ENCODE measurements around the gene RAD51B.

DNA sequence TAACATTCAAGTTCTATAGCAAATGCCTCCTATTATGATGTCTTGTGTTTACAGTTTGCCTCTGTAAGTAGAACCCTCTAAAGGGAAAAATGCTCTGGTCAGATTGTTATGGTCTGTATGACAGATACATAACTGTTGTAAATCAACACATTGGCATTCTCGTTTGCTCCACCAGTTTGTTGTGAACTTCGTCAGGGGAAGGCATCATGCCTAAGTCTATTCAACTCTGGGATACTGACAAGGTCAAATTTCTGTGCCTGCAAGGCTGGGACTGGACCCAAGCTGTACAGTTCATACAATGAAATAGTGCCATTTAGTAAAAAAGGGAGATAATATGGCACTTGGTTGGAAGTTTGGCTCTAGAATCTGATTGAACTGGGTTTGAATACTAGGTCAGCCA is 392.3 kb downstream of the RAD51B start:
- TF ChIP-seq POLR2A (IDR thresholded peaks at IDR 0.05), result no peak
- TF ChIP-seq, protein P1, sequence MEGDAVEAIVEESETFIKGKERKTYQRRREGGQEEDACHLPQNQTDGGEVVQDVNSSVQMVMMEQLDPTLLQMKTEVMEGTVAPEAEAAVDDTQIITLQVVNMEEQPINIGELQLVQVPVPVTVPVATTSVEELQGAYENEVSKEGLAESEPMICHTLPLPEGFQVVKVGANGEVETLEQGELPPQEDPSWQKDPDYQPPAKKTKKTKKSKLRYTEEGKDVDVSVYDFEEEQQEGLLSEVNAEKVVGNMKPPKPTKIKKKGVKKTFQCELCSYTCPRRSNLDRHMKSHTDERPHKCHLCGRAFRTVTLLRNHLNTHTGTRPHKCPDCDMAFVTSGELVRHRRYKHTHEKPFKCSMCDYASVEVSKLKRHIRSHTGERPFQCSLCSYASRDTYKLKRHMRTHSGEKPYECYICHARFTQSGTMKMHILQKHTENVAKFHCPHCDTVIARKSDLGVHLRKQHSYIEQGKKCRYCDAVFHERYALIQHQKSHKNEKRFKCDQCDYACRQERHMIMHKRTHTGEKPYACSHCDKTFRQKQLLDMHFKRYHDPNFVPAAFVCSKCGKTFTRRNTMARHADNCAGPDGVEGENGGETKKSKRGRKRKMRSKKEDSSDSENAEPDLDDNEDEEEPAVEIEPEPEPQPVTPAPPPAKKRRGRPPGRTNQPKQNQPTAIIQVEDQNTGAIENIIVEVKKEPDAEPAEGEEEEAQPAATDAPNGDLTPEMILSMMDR (IDR thresholded peaks at IDR 0.05), result no peak

All from thyroid gland (tissue), 4 donors.